DND-41 (cell line): ENCODE results near the gene SLC6A15.

Source experiments
- ATAC-seq: fragments of 200-7000 bp; cut with Tn5 transposase; 3 replicates; pipeline ENCODE4 v1.9.1; 2021; ENCODE audit warnings: low read depth; ENCODE audit not compliant: insufficient read depth
- DNase-seq: peaks from one replicate; pipeline ENCODE4 v3.0.0-alpha.2; 2020
- H2AFZ ChIP-seq: 2 replicates; pipeline ENCODE4 v1.6.0; 2012; ENCODE audit warnings: low read depth, low read length
- H3K27ac ChIP-seq: 2 replicates; pipeline ENCODE4 v1.5.1; 2012; ENCODE audit warnings: low read length, inconsistent platforms
- H3K27me3 ChIP-seq: fragments of 200-600 bp; sonication (generic); 2 replicates; pipeline ENCODE4 v1.6.0; 2012; ENCODE audit warnings: low read length, mild to moderate bottlenecking, inconsistent platforms; ENCODE audit not compliant: insufficient read depth, poor library complexity
- H3K36me3 ChIP-seq: 2 replicates; pipeline ENCODE4 v1.5.1; 2012; ENCODE audit warnings: low read length, inconsistent platforms; ENCODE audit not compliant: insufficient read depth
- H3K4me1 ChIP-seq: 2 replicates; pipeline ENCODE4 v1.5.1; 2012; ENCODE audit warnings: mild to moderate bottlenecking, low read length; ENCODE audit not compliant: insufficient read depth
- H3K4me2 ChIP-seq: 2 replicates; pipeline ENCODE4 v1.6.0; 2012; ENCODE audit warnings: mild to moderate bottlenecking, moderate library complexity, low read length, inconsistent platforms; ENCODE audit not compliant: insufficient read depth
- H3K4me3 ChIP-seq, 2 experiments: fragments of 200-600 bp in 1 of 2; shearing (Covaris generic) in 1 of 2; 2 replicates each; pipeline ENCODE4 v1.5.1; 2012 to 2016; ENCODE audit warnings: inconsistent platforms in 2 of 2, low read length in 2 of 2, mild to moderate bottlenecking in 2 of 2, low read depth in 1 of 2, moderate library complexity in 1 of 2
- H3K79me2 ChIP-seq: 2 replicates; pipeline ENCODE4 v1.6.0; 2012; ENCODE audit warnings: low read length, inconsistent platforms; ENCODE audit not compliant: insufficient read depth
- H3K9ac ChIP-seq: 2 replicates; pipeline ENCODE4 v1.6.0; 2012; ENCODE audit warnings: low read depth, mild to moderate bottlenecking, inconsistent platforms, low read length, moderate library complexity
- H3K9me3 ChIP-seq: 2 replicates; pipeline ENCODE4 v1.5.1; 2012; ENCODE audit warnings: low read length, moderate library complexity, mild to moderate bottlenecking, inconsistent platforms; ENCODE audit not compliant: insufficient read depth, severe bottlenecking
- H4K20me1 ChIP-seq: 2 replicates; pipeline ENCODE4 v1.6.0; 2012; ENCODE audit warnings: low read length; ENCODE audit not compliant: insufficient read depth
- EZH2 ChIP-seq: IDR thresholded peaks from 3 replicates; pipeline ENCODE4 v1.6.1; 2012; ENCODE audit warnings: borderline replicate concordance, low read depth, mild to moderate bottlenecking, moderate library complexity, low read length, inconsistent platforms; ENCODE audit not compliant: severe bottlenecking
- TF ChIP-seq, protein P1 (sequence below): IDR thresholded peaks from 2 replicates; pipeline ENCODE4 v1.5.1; 2012; ENCODE audit warnings: borderline replicate concordance, low read length, moderate library complexity, mild to moderate bottlenecking; ENCODE audit not compliant: poor library complexity, severe bottlenecking; ENCODE audit errors: extremely low read depth

SLC6A15 gene

DNA sequence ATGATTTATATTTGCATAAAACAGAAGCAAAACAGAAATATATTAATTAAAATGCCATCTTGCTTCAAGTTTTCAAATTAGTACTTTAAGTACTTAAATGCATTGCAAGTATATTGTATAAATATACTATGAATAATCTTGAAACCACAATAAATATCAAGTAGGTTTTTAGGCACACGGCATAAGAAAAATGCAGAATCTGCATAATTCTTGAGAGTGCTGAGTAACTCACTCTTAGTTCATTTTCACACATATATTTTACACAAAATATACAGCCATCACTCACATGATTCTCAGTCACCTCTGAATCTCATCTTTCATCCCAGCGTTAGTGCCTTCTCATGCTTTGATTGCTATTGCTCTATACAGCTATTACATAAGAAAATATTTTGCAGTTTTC is 51.9 kb downstream of the SLC6A15 start:
- no peak for TF ChIP-seq EZH2
- TF ChIP-seq, protein P1, sequence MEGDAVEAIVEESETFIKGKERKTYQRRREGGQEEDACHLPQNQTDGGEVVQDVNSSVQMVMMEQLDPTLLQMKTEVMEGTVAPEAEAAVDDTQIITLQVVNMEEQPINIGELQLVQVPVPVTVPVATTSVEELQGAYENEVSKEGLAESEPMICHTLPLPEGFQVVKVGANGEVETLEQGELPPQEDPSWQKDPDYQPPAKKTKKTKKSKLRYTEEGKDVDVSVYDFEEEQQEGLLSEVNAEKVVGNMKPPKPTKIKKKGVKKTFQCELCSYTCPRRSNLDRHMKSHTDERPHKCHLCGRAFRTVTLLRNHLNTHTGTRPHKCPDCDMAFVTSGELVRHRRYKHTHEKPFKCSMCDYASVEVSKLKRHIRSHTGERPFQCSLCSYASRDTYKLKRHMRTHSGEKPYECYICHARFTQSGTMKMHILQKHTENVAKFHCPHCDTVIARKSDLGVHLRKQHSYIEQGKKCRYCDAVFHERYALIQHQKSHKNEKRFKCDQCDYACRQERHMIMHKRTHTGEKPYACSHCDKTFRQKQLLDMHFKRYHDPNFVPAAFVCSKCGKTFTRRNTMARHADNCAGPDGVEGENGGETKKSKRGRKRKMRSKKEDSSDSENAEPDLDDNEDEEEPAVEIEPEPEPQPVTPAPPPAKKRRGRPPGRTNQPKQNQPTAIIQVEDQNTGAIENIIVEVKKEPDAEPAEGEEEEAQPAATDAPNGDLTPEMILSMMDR: no peak
- Histone ChIP-seq H3K36me3 (no peaks in the 10 kb centered on the region), H3K79me2 (no peaks in the 10 kb centered on the region), H3K4me1 (no peaks in the 10 kb centered on the region), H3K9me3 (no peaks in the 10 kb centered on the region), H4K20me1 (no peaks in the 10 kb centered on the region), H2AFZ (no peak overlapping the region), H3K4me2 (no peak overlapping the region), H3K9ac (no peak overlapping the region), H3K4me3 (no peak overlapping the region), H3K27me3 (no peaks in the 10 kb centered on the region), H3K27ac (no peak overlapping the region)
- no peak for ATAC-seq
- no peak for DNase-seq

DNA sequence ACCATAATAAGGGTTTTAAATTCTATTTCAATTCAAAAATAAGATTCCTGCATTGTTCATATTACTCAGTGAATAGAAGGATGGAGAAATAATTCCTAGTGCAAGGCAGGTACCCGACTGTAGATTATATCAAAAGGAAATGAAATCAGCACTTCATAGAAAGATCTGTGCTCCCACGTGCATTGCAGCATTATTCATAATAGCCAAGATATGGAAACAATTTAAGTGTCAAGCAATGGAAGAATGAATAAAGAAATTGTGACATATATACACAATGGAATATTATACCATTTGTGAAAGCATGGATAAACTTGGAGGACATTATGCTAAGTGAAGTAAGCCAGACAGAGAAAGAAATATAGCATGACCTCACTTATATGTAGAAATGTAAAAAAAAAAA is 53.8 kb downstream of the SLC6A15 start:
- H3K9ac ChIP-seq: no peak overlapping the region

DNA sequence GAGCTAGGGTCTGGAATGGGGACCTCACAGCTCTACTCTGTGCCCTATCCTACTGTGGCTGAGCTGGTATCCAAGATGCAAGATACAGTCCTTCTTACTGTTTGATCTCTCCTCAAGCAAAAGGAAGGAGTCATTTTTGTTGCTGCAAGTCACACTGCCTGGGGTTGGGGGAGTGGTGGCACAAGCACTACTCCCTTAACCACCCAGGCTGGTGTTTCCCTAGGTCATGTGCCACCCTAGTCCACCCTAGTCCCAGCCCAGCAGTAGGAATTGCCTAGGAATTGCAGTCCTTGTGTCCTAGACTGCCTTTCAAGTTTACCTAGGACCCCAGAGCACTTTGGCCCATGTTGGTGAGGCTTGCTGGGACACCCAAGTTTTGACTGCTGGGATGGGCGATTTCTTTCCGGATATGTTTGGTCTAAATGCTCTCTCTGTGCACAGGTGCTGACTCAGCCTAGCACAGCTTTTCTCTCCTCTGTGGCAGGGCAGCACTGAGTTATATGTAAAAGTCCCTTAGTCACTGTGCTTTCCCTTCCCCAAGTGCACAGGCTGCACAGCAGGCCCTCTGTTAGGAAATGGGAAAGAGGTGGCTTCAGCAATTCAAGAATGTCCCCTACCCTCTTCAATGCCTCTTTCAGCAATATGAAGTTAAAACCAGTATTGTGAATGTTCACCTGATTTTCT is 54.9 kb downstream of the SLC6A15 start:
- DNase-seq (no peak), ATAC-seq (no peak)
- Histone ChIP-seq H3K9me3 (no peaks in the 10 kb centered on the region), H3K4me1 (no peaks in the 10 kb centered on the region), H2AFZ (no peak overlapping the region), H3K79me2 (no peaks in the 10 kb centered on the region), H3K4me3 (no peak overlapping the region), H3K27ac (no peak overlapping the region), H3K4me2 (no peak overlapping the region), H3K36me3 (no peaks in the 10 kb centered on the region), H3K27me3 (no peaks in the 10 kb centered on the region), H3K9ac (no peak overlapping the region), H4K20me1 (no peaks in the 10 kb centered on the region)
- no peak for TF ChIP-seq EZH2
- TF ChIP-seq, protein P1: no peak

More for the DNA sequence above, 53.8 kb downstream of the SLC6A15 start:
- DNase-seq (no peak), ATAC-seq (no peak)
- Histone ChIP-seq H3K4me1 (no peaks in the 10 kb centered on the region), H3K27me3 (no peaks in the 10 kb centered on the region), H3K9me3 (no peaks in the 10 kb centered on the region), H3K27ac (no peak overlapping the region), H4K20me1 (no peaks in the 10 kb centered on the region), H3K36me3 (no peaks in the 10 kb centered on the region), H3K4me2 (no peak overlapping the region), H3K79me2 (no peaks in the 10 kb centered on the region), H3K4me3 (no peak overlapping the region), H2AFZ (no peak overlapping the region)
- no peak for TF ChIP-seq EZH2
- TF ChIP-seq, protein P1: no peak
